ENCODE data around the gene MRPL17. TPM values are rescaled to one million over a fixed set of nuclear protein-coding genes. Genes with fewer than 3 reads are reported as not detected.

The MRPL17 gene
- total RNA-seq, 2 experiments from 2014 or later, result 44.0 to 46.8 TPM

- no TSS peak for BruUV-seq (replicated peaks)
- no peaks in the 10 kb centered on the region for H3K4me1 ChIP-seq (ENCODE audit: insufficient read depth, low read length, poor library complexity, severe bottlenecking)
- no peaks in the 10 kb centered on the region for H3K36me3 ChIP-seq (ENCODE audit: insufficient read depth, low read length)
- no peak overlapping the region for H2AFZ ChIP-seq (ENCODE audit: low read length)
- H3K79me2 ChIP-seq (ENCODE audit: insufficient read depth, low read depth, low read length), result no peaks in the 10 kb centered on the region
- no peak overlapping the region for H3K27ac ChIP-seq (ENCODE audit: low read depth, low read length, poor library complexity, severe bottlenecking)
- no peak overlapping the region for H3K4me2 ChIP-seq (ENCODE audit: low read length)
- intact Hi-C loops (cut with micrococcal nuclease; ENCODE audit: unreplicated experiment), result no loop called here
- H3K9me2 ChIP-seq (ENCODE audit: insufficient read depth, low read length), result no peaks in the 10 kb centered on the region
- no peaks in the 10 kb centered on the region for H3K9me3 ChIP-seq (ENCODE audit: low read length)
- DNase-seq (ENCODE audit: low spot score), result no peak
- no peak overlapping the region for H3K4me3 ChIP-seq (ENCODE audit: low read depth, low read length, poor library complexity, severe bottlenecking)
- H4K20me1 ChIP-seq (ENCODE audit: insufficient read depth, low read length), result no peaks in the 10 kb centered on the region
- TF ChIP-seq CTCF (conservative IDR thresholded peaks at IDR 0.05; ENCODE audit: low read length) (no peak), EZH2phosphoT487 (IDR thresholded peaks at IDR 0.05; ENCODE audit: borderline replicate concordance, low read depth, low read length) (no peak)
- POLR2A ChIA-PET, result no interaction called here
- CTCF ChIA-PET (ENCODE audit: unreplicated experiment), result no interaction called here
Measured at GRCh38 chr11:6708876-6709275, 25.7 kb upstream of the MRPL17 start.

- Histone ChIP-seq H3K4me2 (ENCODE audit: low read length) (no peak overlapping the region), H3K9me2 (ENCODE audit: insufficient read depth, low read length) (no peaks in the 10 kb centered on the region), H3K36me3 (ENCODE audit: insufficient read depth, low read length) (no peaks in the 10 kb centered on the region), H3K4me1 (ENCODE audit: insufficient read depth, low read length, poor library complexity, severe bottlenecking) (no peaks in the 10 kb centered on the region), H4K20me1 (ENCODE audit: insufficient read depth, low read length) (no peaks in the 10 kb centered on the region), H2AFZ (ENCODE audit: low read length) (no peak overlapping the region), H3K4me3 (ENCODE audit: low read depth, low read length, poor library complexity, severe bottlenecking) (no peak overlapping the region), H3K27ac (ENCODE audit: low read depth, low read length, poor library complexity, severe bottlenecking) (no peak overlapping the region), H3K9me3 (ENCODE audit: low read length) (no peaks in the 10 kb centered on the region), H3K79me2 (ENCODE audit: insufficient read depth, low read depth, low read length) (no peaks in the 10 kb centered on the region)
- peak; percentile 58 for DNase-seq (ENCODE audit: low spot score)
- BruUV-seq (replicated peaks), result no TSS peak
- TF ChIP-seq CTCF (conservative IDR thresholded peaks at IDR 0.05; ENCODE audit: low read length) (peak; percentile 98), EZH2phosphoT487 (IDR thresholded peaks at IDR 0.05; ENCODE audit: borderline replicate concordance, low read depth, low read length) (no peak)
- POLR2A ChIA-PET, result interaction anchor here (0.7 to 1.2 kb wide), 3 partner anchors 15 to 809 kb away, joined by 3 read pairs; no protein-coding TSS in a partner anchor
- intact Hi-C loops (cut with micrococcal nuclease; ENCODE audit: unreplicated experiment), result loop anchor here (1.0 to 2.0 kb wide), 2 partner anchors 175 to 327 kb away; no protein-coding TSS in a partner anchor
- CTCF ChIA-PET (ENCODE audit: unreplicated experiment), result interaction anchor here (0.6 to 1.0 kb wide), 6 partner anchors 23 to 411 kb away, joined by 3 to 5 read pairs (median 3); partner anchors contain the start of genes MRPL17 and TPP1
Measured at GRCh38 chr11:6705905-6706535, 22.9 kb upstream of the MRPL17 start.
